ENCODE measurements around the gene ELFN2. TPM values are rescaled to one million over a fixed set of nuclear protein-coding genes. Genes with fewer than 3 reads are reported as not detected.

Gene ELFN2
- total RNA-seq, 1 experiment from 2014 or later = 10.0 TPM

DNA sequence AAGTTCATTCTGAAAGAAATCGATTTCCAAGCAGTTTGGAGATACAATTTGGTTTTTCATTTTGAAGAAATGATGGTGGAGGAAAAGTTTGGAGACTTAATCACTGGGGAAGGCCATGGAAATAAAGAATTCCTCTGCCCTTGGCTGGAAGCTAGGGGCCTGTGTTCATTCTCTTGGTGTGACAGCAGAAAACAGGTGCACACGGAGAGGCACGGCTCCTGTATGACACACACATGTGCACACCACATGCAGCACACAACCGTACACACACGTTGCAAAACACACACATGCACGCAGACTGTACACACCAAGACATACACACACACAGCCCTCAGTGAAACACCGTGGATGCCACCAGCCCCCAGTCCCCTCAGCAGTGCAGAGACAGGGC lies 80.8 kb downstream of the ELFN2 start:
- no peak for DNase-seq
- H4K20me1 ChIP-seq (ENCODE audit: low read length) = no peaks in the 10 kb centered on the region
- no peaks in the 10 kb centered on the region for H3F3A ChIP-seq (ENCODE audit: low read length, unreplicated experiment)
- H3K36me3 ChIP-seq (ENCODE audit: low read depth, low read length) = no peaks in the 10 kb centered on the region
- no peaks in the 10 kb centered on the region for H3K4me1 ChIP-seq (ENCODE audit: insufficient read depth, low read length)
- no peak for TF ChIP-seq EZH2phosphoT487 (IDR thresholded peaks at IDR 0.05; ENCODE audit: borderline replicate concordance, low read length)
- TF ChIP-seq EZH2 (IDR thresholded peaks at IDR 0.05; ENCODE audit: low read length, unreplicated experiment) = no peak
- TF ChIP-seq, protein P1, sequence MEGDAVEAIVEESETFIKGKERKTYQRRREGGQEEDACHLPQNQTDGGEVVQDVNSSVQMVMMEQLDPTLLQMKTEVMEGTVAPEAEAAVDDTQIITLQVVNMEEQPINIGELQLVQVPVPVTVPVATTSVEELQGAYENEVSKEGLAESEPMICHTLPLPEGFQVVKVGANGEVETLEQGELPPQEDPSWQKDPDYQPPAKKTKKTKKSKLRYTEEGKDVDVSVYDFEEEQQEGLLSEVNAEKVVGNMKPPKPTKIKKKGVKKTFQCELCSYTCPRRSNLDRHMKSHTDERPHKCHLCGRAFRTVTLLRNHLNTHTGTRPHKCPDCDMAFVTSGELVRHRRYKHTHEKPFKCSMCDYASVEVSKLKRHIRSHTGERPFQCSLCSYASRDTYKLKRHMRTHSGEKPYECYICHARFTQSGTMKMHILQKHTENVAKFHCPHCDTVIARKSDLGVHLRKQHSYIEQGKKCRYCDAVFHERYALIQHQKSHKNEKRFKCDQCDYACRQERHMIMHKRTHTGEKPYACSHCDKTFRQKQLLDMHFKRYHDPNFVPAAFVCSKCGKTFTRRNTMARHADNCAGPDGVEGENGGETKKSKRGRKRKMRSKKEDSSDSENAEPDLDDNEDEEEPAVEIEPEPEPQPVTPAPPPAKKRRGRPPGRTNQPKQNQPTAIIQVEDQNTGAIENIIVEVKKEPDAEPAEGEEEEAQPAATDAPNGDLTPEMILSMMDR (conservative IDR thresholded peaks at IDR 0.05; ENCODE audit: low read depth, low read length) = no peak
- no peaks in the 10 kb centered on the region for H3K9me2 ChIP-seq (replicated peaks; ENCODE audit: low read length)
- H3K79me2 ChIP-seq (ENCODE audit: low read length) = no peaks in the 10 kb centered on the region
- intact Hi-C loops (cut with micrococcal nuclease) = no loop called here
- H3K9me3 ChIP-seq (ENCODE audit: low read length) = no peaks in the 10 kb centered on the region
- no peak overlapping the region for H2AFZ ChIP-seq (ENCODE audit: low read length)
- H3K27ac ChIP-seq (ENCODE audit: low read length) = no peak overlapping the region
- H3K4me2 ChIP-seq (ENCODE audit: low read length) = no peak overlapping the region
- no TSS peak for BruUV-seq (replicated peaks)
- ChIA-PET CTCF (no interaction called here), POLR2A (ENCODE audit: unreplicated experiment) (no interaction called here)
- no peak overlapping the region for H3K4me3 ChIP-seq (ENCODE audit: low read length)
- H3K27me3 ChIP-seq (ENCODE audit: low read length) = no peaks in the 10 kb centered on the region
- no peak for ATAC-seq
- no peak overlapping the region for H3K9ac ChIP-seq (ENCODE audit: low read length)

DNA sequence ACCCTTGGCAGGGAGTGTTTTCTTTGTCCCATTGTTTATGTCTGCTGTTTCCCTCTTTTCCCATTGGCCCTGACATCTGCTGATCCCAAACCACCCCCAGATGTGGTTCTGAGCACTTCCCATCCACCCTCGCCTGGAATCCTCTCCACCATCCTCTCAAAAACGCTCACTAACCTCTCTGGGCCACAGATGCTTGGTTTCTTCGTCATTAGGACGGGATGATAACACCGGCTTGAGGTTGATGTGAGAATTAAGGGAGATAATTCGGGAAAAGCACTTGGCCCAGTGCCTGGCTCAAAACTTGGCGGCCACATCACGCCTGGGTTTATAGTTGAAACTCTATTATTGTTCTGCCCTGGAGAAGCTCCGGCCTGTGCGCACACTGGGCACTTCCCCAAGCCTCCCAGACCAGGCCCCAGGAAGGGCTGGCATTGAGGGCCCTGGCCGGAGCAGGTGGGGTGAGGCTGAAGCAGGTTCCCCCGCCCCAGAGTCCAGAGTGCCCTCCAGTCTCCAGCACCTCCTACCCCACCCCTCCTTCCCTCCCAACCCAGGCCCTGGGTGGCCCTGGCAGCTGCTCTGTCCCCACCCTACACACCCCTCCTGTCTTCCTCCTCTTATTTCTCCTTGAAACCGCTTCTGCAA lies 81.3 kb downstream of the ELFN2 start:
- no peak overlapping the region for H3K4me2 ChIP-seq (ENCODE audit: low read length)
- no peaks in the 10 kb centered on the region for H3K27me3 ChIP-seq (ENCODE audit: low read length)
- TF ChIP-seq, protein P1 (conservative IDR thresholded peaks at IDR 0.05; ENCODE audit: low read depth, low read length) = no peak
- no peak for TF ChIP-seq EZH2 (IDR thresholded peaks at IDR 0.05; ENCODE audit: low read length, unreplicated experiment)
- TF ChIP-seq EZH2phosphoT487 (IDR thresholded peaks at IDR 0.05; ENCODE audit: borderline replicate concordance, low read length) = no peak
- H3K4me1 ChIP-seq (ENCODE audit: insufficient read depth, low read length) = no peaks in the 10 kb centered on the region
- POLR2A ChIA-PET (ENCODE audit: unreplicated experiment) = no interaction called here
- no peak overlapping the region for H2AFZ ChIP-seq (ENCODE audit: low read length)
- no peaks in the 10 kb centered on the region for H4K20me1 ChIP-seq (ENCODE audit: low read length)
- H3K36me3 ChIP-seq (ENCODE audit: low read depth, low read length) = no peaks in the 10 kb centered on the region
- H3K27ac ChIP-seq (ENCODE audit: low read length) = no peak overlapping the region
- H3K9me3 ChIP-seq (ENCODE audit: low read length) = no peaks in the 10 kb centered on the region
- intact Hi-C loops (cut with micrococcal nuclease) = no loop called here
- no peaks in the 10 kb centered on the region for H3K9me2 ChIP-seq (replicated peaks; ENCODE audit: low read length)
- H3K79me2 ChIP-seq (ENCODE audit: low read length) = no peaks in the 10 kb centered on the region
- H3K9ac ChIP-seq (ENCODE audit: low read length) = no peak overlapping the region
- CTCF ChIA-PET = no interaction called here
- no peaks in the 10 kb centered on the region for H3F3A ChIP-seq (ENCODE audit: low read length, unreplicated experiment)
- no peak overlapping the region for H3K4me3 ChIP-seq (ENCODE audit: low read length)
- DNase-seq = peak; percentile 0
- BruUV-seq (replicated peaks) = no TSS peak
- no peak; the same call in 1 of the 2 replicates for ATAC-seq

DNA sequence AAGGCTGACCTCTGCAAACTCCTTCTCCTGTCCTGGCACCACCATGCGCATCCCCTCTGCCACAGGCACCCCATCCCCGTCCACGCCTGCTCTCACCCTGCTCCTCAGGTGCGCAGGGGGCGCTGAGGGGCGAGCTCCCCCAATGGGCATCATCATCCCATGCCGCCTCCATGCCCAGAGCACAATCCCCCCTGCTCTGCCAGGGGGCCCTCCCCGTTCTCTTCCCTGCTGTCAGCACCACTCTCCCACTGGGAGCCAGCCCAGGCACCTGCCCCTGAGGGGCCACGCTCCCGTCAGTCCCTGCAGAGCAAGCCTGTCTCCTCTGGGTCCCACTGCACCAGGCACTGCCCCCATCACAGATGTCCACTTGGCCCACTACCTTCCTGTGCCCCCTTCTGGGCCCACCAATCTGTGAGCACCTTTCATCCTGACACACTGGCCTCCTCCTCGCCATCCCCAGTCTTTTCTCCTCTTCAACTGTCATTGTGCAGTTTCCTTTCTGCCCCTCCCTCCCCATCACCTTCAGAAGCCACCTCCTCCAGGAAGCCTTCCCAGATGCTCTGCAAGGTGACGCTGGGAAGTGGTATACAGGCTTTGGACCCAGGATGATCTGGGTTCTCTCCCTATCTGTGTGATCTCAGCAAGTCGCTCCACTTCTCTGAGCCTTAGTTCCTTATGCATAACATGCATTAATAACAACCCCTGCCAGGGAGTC lies 82.4 kb downstream of the ELFN2 start:
- H2AFZ ChIP-seq (ENCODE audit: low read length) = no peak overlapping the region
- no peak for TF ChIP-seq EZH2phosphoT487 (IDR thresholded peaks at IDR 0.05; ENCODE audit: borderline replicate concordance, low read length)
- TF ChIP-seq EZH2 (IDR thresholded peaks at IDR 0.05; ENCODE audit: low read length, unreplicated experiment) = no peak
- TF ChIP-seq, protein P1 (conservative IDR thresholded peaks at IDR 0.05; ENCODE audit: low read depth, low read length) = no peak
- DNase-seq (peak; percentile 0), ATAC-seq (no peak)
- no peaks in the 10 kb centered on the region for H3F3A ChIP-seq (ENCODE audit: low read length, unreplicated experiment)
- H3K27me3 ChIP-seq (ENCODE audit: low read length) = no peaks in the 10 kb centered on the region
- H3K9ac ChIP-seq (ENCODE audit: low read length) = no peak overlapping the region
- no peaks in the 10 kb centered on the region for H3K79me2 ChIP-seq (ENCODE audit: low read length)
- intact Hi-C loops (cut with micrococcal nuclease) = no loop called here
- H4K20me1 ChIP-seq (ENCODE audit: low read length) = no peaks in the 10 kb centered on the region
- no peak overlapping the region for H3K27ac ChIP-seq (ENCODE audit: low read length)
- H3K4me1 ChIP-seq (ENCODE audit: insufficient read depth, low read length) = no peaks in the 10 kb centered on the region
- POLR2A ChIA-PET (ENCODE audit: unreplicated experiment) = no interaction called here
- no peaks in the 10 kb centered on the region for H3K9me3 ChIP-seq (ENCODE audit: low read length)
- no TSS peak for BruUV-seq (replicated peaks)
- CTCF ChIA-PET = no interaction called here
- no peak overlapping the region for H3K4me3 ChIP-seq (ENCODE audit: low read length)
- H3K36me3 ChIP-seq (ENCODE audit: low read depth, low read length) = no peaks in the 10 kb centered on the region
- no peaks in the 10 kb centered on the region for H3K9me2 ChIP-seq (replicated peaks; ENCODE audit: low read length)
- no peak overlapping the region for H3K4me2 ChIP-seq (ENCODE audit: low read length)
